ENCODE results near the gene ERV3-1.
"Not testable (repeated sequence)": the region's sequence is repeated elsewhere in the genome, so short reads cannot be mapped to it uniquely, and the experiment has no call there.

DNA sequence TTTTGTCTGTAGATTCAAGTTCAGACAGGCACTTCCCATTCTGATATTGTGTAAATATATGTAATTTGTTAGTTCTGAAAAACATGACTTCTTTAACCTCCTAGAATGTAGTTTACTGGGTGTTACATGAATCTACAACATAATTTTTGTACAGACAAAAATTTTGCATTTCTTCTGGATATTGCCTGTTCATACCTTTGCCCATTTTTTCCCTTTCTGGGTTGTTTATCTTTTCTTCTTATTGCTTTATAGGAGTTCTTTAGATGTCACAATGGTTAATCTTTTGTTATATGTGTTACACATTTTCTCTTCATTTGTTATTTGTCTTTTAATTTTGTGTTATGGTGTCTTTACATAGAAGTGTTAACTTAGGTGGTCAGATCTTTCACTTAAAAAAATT lies 44.7 kb upstream of the ERV3-1 start:
- TF ChIP-seq, protein P1, sequence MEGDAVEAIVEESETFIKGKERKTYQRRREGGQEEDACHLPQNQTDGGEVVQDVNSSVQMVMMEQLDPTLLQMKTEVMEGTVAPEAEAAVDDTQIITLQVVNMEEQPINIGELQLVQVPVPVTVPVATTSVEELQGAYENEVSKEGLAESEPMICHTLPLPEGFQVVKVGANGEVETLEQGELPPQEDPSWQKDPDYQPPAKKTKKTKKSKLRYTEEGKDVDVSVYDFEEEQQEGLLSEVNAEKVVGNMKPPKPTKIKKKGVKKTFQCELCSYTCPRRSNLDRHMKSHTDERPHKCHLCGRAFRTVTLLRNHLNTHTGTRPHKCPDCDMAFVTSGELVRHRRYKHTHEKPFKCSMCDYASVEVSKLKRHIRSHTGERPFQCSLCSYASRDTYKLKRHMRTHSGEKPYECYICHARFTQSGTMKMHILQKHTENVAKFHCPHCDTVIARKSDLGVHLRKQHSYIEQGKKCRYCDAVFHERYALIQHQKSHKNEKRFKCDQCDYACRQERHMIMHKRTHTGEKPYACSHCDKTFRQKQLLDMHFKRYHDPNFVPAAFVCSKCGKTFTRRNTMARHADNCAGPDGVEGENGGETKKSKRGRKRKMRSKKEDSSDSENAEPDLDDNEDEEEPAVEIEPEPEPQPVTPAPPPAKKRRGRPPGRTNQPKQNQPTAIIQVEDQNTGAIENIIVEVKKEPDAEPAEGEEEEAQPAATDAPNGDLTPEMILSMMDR (IDR thresholded peaks at IDR 0.05): not testable (repeated sequence)
- not testable (repeated sequence) for TF ChIP-seq POLR2A (IDR thresholded peaks at IDR 0.05)
